Measurements from ENCODE around the gene ELMOD3.

Gene ELMOD3

DNA sequence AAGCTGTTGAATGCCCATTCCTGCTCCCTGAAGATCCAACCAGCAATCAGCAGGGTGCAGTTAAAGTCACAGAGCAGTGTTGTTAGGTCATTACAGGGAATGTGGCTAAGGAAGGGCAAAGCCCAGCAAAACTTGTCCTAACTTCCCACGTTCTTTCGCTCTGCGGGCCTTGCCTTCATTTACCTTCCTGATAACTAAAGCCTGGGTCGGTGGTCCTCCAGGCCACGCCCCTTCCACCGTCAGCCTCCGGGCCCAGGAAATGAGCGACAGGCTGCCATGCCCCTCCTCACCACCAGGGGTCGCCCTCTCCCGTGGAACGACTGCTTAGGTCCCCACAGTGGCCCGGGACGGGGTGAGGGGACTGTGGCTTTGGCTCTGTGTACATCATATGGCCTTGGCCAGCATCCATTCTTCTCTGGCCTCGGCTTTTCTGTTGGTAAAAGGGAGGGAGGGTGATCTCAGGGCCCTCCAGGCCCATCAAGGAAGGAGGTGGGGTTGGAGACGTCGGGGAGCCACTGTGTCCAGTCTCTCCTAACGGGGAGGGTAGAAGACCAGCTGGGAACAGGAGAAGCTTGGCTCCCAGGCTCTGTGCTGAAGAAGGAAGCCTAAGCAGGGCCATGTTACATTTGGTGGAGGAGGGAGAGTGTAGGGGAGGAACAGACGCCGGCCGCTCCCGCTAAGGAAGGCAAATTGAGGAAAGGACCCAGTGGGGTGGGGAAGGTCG, 66.1 kb downstream of the ELMOD3 start:
- Histone ChIP-seq H3K9me3 (ENCODE audit: control insufficient read depth, low read length) (no peaks in the 10 kb centered on the region), H3K4me1 (ENCODE audit: control insufficient read depth, insufficient read depth, low read length, poor library complexity, severe bottlenecking) (peaks cover 20% of the 10 kb centered on the region), H3K4me3 (ENCODE audit: insufficient read depth, low read depth, low read length, poor library complexity, severe bottlenecking) (no peak overlapping the region)

DNA sequence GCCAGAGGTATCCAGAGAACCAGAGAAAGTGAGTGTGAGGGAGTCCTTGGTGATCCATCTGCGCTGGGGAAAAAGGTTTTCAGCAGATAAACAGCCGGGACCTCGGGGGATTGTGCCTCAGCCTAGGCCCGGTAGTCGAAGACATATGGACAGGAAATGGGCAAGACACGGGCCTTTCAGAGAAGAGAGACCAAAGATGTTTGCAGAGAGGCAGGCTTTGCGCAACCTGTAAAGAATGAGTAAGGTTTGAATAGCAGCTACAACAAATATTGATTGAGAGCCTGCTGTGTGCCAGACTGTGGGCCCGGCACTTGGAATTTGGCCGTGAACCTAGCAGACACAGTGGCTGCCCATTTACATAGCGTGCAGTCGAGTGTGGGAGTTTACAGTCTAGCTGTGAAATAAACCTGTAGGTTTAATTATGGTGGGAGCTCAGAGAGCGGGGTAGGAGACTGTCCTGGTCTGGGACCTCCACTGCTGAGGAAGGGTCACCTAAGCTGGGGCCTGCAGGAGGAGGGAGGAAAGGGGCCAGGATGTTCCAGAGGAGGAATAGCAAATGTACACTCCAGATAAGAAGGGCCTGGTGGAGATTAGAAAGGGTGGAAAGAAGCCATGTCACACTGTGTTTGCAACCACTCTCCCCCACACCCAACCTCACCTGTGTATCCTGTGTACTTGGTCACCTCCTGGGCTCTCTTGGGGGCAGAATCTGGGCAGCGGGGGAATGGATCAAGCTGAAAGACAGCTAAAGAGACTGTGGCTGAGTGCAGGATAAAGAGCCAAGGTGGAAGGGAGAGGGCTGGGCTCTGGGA, 66.9 kb downstream of the ELMOD3 start:
- Histone ChIP-seq H3K27me3 (replicated peaks; ENCODE audit: control insufficient read depth, insufficient read depth, low read length, poor library complexity, severe bottlenecking) (no peaks in the 10 kb centered on the region), H3K9me3 (ENCODE audit: control insufficient read depth, low read length) (no peaks in the 10 kb centered on the region), H3K36me3 (ENCODE audit: control insufficient read depth, insufficient read depth, low read length) (no peaks in the 10 kb centered on the region), H3K4me3 (ENCODE audit: insufficient read depth, low read depth, low read length, poor library complexity, severe bottlenecking) (no peak overlapping the region), H3K4me1 (ENCODE audit: control insufficient read depth, insufficient read depth, low read length, poor library complexity, severe bottlenecking) (peaks cover 20% of the 10 kb centered on the region), H3K27ac (ENCODE audit: insufficient read depth, low read length, poor library complexity, severe bottlenecking) (no peak overlapping the region)
- no peak for DNase-seq

More for the DNA sequence above, 66.1 kb downstream of the ELMOD3 start:
- Histone ChIP-seq H3K27me3 (replicated peaks; ENCODE audit: control insufficient read depth, insufficient read depth, low read length, poor library complexity, severe bottlenecking) (no peaks in the 10 kb centered on the region), H3K27ac (ENCODE audit: insufficient read depth, low read length, poor library complexity, severe bottlenecking) (no peak overlapping the region), H3K36me3 (ENCODE audit: control insufficient read depth, insufficient read depth, low read length) (no peaks in the 10 kb centered on the region)
- DNase-seq: peak; percentile 74 to 83 (median 79)

GRCh38 chr2:85422072-85422457, 67.5 kb downstream of the ELMOD3 start:
- Histone ChIP-seq H3K4me1 (ENCODE audit: control insufficient read depth, insufficient read depth, low read length, poor library complexity, severe bottlenecking) (peaks cover 20% of the 10 kb centered on the region), H3K27me3 (replicated peaks; ENCODE audit: control insufficient read depth, insufficient read depth, low read length, poor library complexity, severe bottlenecking) (no peaks in the 10 kb centered on the region), H3K27ac (ENCODE audit: insufficient read depth, low read length, poor library complexity, severe bottlenecking) (no peak overlapping the region), H3K4me3 (ENCODE audit: insufficient read depth, low read depth, low read length, poor library complexity, severe bottlenecking) (no peak overlapping the region), H3K36me3 (ENCODE audit: control insufficient read depth, insufficient read depth, low read length) (no peaks in the 10 kb centered on the region), H3K9me3 (ENCODE audit: control insufficient read depth, low read length) (no peaks in the 10 kb centered on the region)
- DNase-seq: no peak

DNA sequence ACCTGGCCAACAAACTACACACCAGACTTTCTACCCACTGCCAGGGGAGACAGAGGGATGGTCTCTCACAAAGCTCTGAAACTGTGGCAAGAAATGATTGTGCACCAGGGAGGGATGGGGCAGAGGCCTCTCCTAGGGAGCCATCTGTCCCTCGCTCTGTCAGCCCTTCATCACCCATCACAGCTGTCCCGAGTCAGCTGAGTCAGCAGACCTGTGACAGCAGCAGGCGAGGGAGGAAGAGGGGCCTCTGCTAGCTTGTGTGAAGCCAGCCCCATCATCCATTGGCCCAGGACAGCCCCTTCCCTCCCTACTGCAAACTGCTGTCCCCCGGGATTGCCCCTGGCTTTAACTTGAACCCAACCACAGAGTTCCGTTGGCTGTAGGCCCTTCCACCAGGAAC, 69.0 kb downstream of the ELMOD3 start:
- H3K27me3 ChIP-seq (replicated peaks; ENCODE audit: control insufficient read depth, insufficient read depth, low read length, poor library complexity, severe bottlenecking): no peaks in the 10 kb centered on the region
- no peak for DNase-seq

GRCh38 chr2:85425588-85425987, 71.0 kb downstream of the ELMOD3 start:
- H3K9me3 ChIP-seq (ENCODE audit: control insufficient read depth, low read length): no peaks in the 10 kb centered on the region
- no peak overlapping the region for H3K27ac ChIP-seq (ENCODE audit: insufficient read depth, low read length, poor library complexity, severe bottlenecking)
- H3K4me3 ChIP-seq (ENCODE audit: insufficient read depth, low read depth, low read length, poor library complexity, severe bottlenecking): no peak overlapping the region
- H3K4me1 ChIP-seq (ENCODE audit: control insufficient read depth, insufficient read depth, low read length, poor library complexity, severe bottlenecking): peaks cover 3% of the 10 kb centered on the region
- DNase-seq: no peak
- H3K36me3 ChIP-seq (ENCODE audit: control insufficient read depth, insufficient read depth, low read length): no peaks in the 10 kb centered on the region
- H3K27me3 ChIP-seq (replicated peaks; ENCODE audit: control insufficient read depth, insufficient read depth, low read length, poor library complexity, severe bottlenecking): no peaks in the 10 kb centered on the region

More for the DNA sequence above, 69.0 kb downstream of the ELMOD3 start:
- H3K27ac ChIP-seq (ENCODE audit: insufficient read depth, low read length, poor library complexity, severe bottlenecking): no peak overlapping the region
- no peak overlapping the region for H3K4me3 ChIP-seq (ENCODE audit: insufficient read depth, low read depth, low read length, poor library complexity, severe bottlenecking)
- no peaks in the 10 kb centered on the region for H3K36me3 ChIP-seq (ENCODE audit: control insufficient read depth, insufficient read depth, low read length)
- H3K4me1 ChIP-seq (ENCODE audit: control insufficient read depth, insufficient read depth, low read length, poor library complexity, severe bottlenecking): peaks cover 17% of the 10 kb centered on the region
- no peaks in the 10 kb centered on the region for H3K9me3 ChIP-seq (ENCODE audit: control insufficient read depth, low read length)

GRCh38 chr2:85427300-85427835, 72.8 kb downstream of the ELMOD3 start:
- H3K27me3 ChIP-seq (replicated peaks; ENCODE audit: control insufficient read depth, insufficient read depth, low read length, poor library complexity, severe bottlenecking): no peaks in the 10 kb centered on the region
- no peaks in the 10 kb centered on the region for H3K9me3 ChIP-seq (ENCODE audit: control insufficient read depth, low read length)
- no peak overlapping the region for H3K27ac ChIP-seq (ENCODE audit: insufficient read depth, low read length, poor library complexity, severe bottlenecking)
- no peaks in the 10 kb centered on the region for H3K36me3 ChIP-seq (ENCODE audit: control insufficient read depth, insufficient read depth, low read length)
- H3K4me3 ChIP-seq (ENCODE audit: insufficient read depth, low read depth, low read length, poor library complexity, severe bottlenecking): no peak overlapping the region
- no peak for DNase-seq
- H3K4me1 ChIP-seq (ENCODE audit: control insufficient read depth, insufficient read depth, low read length, poor library complexity, severe bottlenecking): no peaks in the 10 kb centered on the region

DNA sequence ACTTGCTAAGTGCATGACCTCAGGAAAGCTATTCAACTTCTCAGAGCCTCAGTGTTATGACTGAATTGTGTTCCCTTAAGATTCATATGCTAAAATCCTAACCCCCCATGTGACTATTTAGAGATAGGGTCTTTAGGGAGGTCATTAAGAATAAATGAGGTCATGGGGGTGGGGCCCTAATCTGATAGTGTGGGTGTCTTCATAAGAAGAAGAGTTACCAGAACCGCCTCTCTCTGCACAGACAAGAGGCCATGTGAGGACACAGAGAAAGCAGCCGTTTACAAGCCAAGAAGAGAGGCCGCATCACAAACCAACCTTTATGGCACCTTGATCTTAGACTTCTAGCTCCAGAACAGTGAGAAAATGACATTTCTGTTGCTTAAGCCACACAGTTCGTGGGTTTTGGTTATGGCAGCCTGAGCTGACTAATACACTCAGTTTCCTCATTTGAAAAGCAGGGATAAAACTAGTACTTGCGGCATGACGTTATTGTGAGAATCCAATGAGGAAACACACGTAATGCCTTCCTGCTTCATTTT, 73.8 kb downstream of the ELMOD3 start:
- H3K9me3 ChIP-seq (ENCODE audit: control insufficient read depth, low read length): no peaks in the 10 kb centered on the region
- no peak for DNase-seq
- no peaks in the 10 kb centered on the region for H3K4me1 ChIP-seq (ENCODE audit: control insufficient read depth, insufficient read depth, low read length, poor library complexity, severe bottlenecking)
- no peak overlapping the region for H3K4me3 ChIP-seq (ENCODE audit: insufficient read depth, low read depth, low read length, poor library complexity, severe bottlenecking)
- H3K27me3 ChIP-seq (replicated peaks; ENCODE audit: control insufficient read depth, insufficient read depth, low read length, poor library complexity, severe bottlenecking): no peaks in the 10 kb centered on the region
- H3K36me3 ChIP-seq (ENCODE audit: control insufficient read depth, insufficient read depth, low read length): no peaks in the 10 kb centered on the region
- no peak overlapping the region for H3K27ac ChIP-seq (ENCODE audit: insufficient read depth, low read length, poor library complexity, severe bottlenecking)

- H3K4me3 ChIP-seq (ENCODE audit: insufficient read depth, low read depth, low read length, poor library complexity, severe bottlenecking): no peak overlapping the region
- DNase-seq: no peak
- no peaks in the 10 kb centered on the region for H3K36me3 ChIP-seq (ENCODE audit: control insufficient read depth, insufficient read depth, low read length)
- H3K27ac ChIP-seq (ENCODE audit: insufficient read depth, low read length, poor library complexity, severe bottlenecking): no peak overlapping the region
- H3K27me3 ChIP-seq (replicated peaks; ENCODE audit: control insufficient read depth, insufficient read depth, low read length, poor library complexity, severe bottlenecking): no peaks in the 10 kb centered on the region
- H3K4me1 ChIP-seq (ENCODE audit: control insufficient read depth, insufficient read depth, low read length, poor library complexity, severe bottlenecking): no peaks in the 10 kb centered on the region
- H3K9me3 ChIP-seq (ENCODE audit: control insufficient read depth, low read length): no peaks in the 10 kb centered on the region
Measured at GRCh38 chr2:85429213-85429923, 74.8 kb downstream of the ELMOD3 start.

- no peaks in the 10 kb centered on the region for H3K36me3 ChIP-seq (ENCODE audit: control insufficient read depth, insufficient read depth, low read length)
- H3K27ac ChIP-seq (ENCODE audit: insufficient read depth, low read length, poor library complexity, severe bottlenecking): no peak overlapping the region
- H3K27me3 ChIP-seq (replicated peaks; ENCODE audit: control insufficient read depth, insufficient read depth, low read length, poor library complexity, severe bottlenecking): no peaks in the 10 kb centered on the region
- no peaks in the 10 kb centered on the region for H3K9me3 ChIP-seq (ENCODE audit: control insufficient read depth, low read length)
- DNase-seq: no peak
- no peaks in the 10 kb centered on the region for H3K4me1 ChIP-seq (ENCODE audit: control insufficient read depth, insufficient read depth, low read length, poor library complexity, severe bottlenecking)
- H3K4me3 ChIP-seq (ENCODE audit: insufficient read depth, low read depth, low read length, poor library complexity, severe bottlenecking): no peak overlapping the region
Measured at GRCh38 chr2:85429924-85430289, 75.3 kb downstream of the ELMOD3 start.

Data from effector memory CD4-positive, alpha-beta T cell (primary cell).